GM12801 (cell line): ENCODE measurements around the gene DIAPH2.

ENCODE experiments used
- TF ChIP-seq, protein P1 (sequence below): IDR thresholded peaks from one replicate; pipeline ENCODE4 v1.5.1; 2011; ENCODE audit warnings: control low read depth; ENCODE audit not compliant: insufficient read length; ENCODE audit errors: extremely low read depth

The DIAPH2 gene

GRCh38 chrX:97431281-97431680 lies 746.6 kb downstream of the DIAPH2 start:
- TF ChIP-seq, protein P1, sequence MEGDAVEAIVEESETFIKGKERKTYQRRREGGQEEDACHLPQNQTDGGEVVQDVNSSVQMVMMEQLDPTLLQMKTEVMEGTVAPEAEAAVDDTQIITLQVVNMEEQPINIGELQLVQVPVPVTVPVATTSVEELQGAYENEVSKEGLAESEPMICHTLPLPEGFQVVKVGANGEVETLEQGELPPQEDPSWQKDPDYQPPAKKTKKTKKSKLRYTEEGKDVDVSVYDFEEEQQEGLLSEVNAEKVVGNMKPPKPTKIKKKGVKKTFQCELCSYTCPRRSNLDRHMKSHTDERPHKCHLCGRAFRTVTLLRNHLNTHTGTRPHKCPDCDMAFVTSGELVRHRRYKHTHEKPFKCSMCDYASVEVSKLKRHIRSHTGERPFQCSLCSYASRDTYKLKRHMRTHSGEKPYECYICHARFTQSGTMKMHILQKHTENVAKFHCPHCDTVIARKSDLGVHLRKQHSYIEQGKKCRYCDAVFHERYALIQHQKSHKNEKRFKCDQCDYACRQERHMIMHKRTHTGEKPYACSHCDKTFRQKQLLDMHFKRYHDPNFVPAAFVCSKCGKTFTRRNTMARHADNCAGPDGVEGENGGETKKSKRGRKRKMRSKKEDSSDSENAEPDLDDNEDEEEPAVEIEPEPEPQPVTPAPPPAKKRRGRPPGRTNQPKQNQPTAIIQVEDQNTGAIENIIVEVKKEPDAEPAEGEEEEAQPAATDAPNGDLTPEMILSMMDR: no peak

DNA sequence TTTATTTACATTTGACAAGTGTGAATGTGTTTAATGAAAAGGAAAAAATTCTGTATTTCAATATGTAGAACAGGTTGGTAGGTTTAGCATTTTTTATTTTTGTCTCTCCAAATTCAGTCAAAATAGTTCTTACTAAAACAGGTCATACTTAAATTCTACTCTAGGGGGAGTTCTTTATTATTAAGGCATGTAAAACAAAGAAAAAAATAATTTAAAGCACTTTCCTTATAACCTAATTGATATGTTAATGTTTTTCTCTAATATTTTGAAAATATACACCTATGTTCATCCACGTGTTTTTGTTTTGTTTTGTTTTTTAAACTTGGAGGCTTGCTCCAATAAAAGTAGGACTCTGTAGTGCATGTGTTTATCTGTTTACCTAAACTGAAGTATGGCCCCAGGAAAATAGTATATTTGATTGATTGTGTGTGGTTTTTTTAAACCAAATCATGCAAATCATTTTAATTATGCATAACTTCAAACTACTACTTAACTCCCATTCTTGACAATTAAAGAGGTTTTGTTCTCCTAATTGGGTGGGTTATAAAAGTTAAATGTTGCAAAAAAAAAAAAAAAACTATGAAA lies 761.7 kb downstream of the DIAPH2 start:
- TF ChIP-seq, protein P1: no peak

- TF ChIP-seq, protein P1: no peak
These were observed 762.7 kb downstream of the DIAPH2 start for GRCh38 chrX:97447306-97447705.

GRCh38 chrX:97452283-97452682 lies 767.6 kb downstream of the DIAPH2 start:
- TF ChIP-seq, protein P1: no peak

GRCh38 chrX:97461763-97462162 lies 777.1 kb downstream of the DIAPH2 start:
- TF ChIP-seq, protein P1: no peak

DNA sequence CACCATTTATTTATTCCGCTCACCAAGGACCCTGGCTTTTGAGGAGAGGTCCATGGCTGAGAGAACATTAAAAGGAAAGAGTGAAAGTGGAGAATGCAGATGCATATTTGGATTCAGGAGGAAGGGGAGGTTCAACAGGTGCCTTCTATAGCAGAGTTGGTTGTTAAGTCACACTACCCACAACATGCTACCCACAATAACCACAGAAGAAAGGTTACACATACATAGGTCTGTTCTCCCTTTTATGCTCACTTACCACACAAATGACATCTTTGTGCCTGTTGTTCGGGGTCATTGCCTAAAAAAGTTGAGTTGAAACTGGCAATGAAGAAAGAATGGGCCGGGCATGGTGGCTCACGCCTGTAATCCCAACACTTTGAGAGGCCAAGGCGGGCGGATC lies 786.4 kb downstream of the DIAPH2 start:
- TF ChIP-seq, protein P1: no peak

DNA sequence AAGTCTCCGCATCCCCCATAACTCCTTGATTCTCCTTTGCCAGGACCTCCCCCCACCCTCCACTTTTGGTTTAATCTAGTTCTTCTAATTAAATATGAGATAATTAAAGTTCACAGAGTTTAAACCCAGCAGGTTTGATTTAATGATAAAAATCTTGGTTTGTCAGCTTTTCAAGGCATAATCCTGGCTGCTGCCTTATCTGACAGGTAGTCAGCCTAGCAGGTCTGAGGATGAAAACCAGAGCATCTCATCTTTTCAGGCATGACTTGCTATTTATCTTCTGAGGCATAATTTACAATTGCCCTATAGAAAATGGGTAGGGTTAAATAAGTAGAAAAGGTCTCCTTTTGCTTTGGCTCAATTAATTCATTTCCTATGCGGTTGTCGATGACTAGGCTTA lies 790.3 kb downstream of the DIAPH2 start:
- TF ChIP-seq, protein P1: no peak
